Endothelial cell of umbilical vein (primary cell): ENCODE data around the gene PTPRT. TPM values are rescaled to one million over a fixed set of nuclear protein-coding genes. Genes with fewer than 3 reads are reported as not detected.

Experiments
- BruUV-seq: library from RNA; stranded (reverse); fragments of 400-500 nt; replicated peaks from 2 replicates; lab custom pipeline; 2021; lab: Mats Ljungman, UMichigan
- CTCF ChIA-PET: fragments of 300-600, 350-600 bp; sonication (Branson Sonifier 250); formaldehyde crosslinking; loops from one replicate; lab custom pipeline; 2021; ENCODE audit warnings: antibody characterized with exemption, inconsistent platforms; lab: Charles Lee
- POLR2A ChIA-PET: fragments of 300-600, 350-600 bp; sonication (Branson Sonifier 250); formaldehyde crosslinking; loops from one replicate; lab custom pipeline; 2021; ENCODE audit warnings: antibody characterized with exemption, inconsistent platforms; lab: Charles Lee
- DNase-seq: peaks from one replicate; pipeline ENCODE4 v3.0.0-alpha.2; 2011; ENCODE audit warnings: low read depth, low spot score
- FAIRE-seq: peaks from 2 replicates; lab custom pipeline; 2011; peaks lifted over from hg19 to GRCh38; lab: Jason Lieb, UNC
- H2AFZ ChIP-seq: 2 replicates; pipeline ENCODE4 v1.6.0; 2012; ENCODE audit warnings: low read depth, low read length, control low read depth, inconsistent platforms
- H3K27ac ChIP-seq: 2 replicates; pipeline ENCODE4 v1.5.1; 2011; ENCODE audit warnings: low read depth, mild to moderate bottlenecking, control low read depth, low read length, moderate library complexity; ENCODE audit not compliant: insufficient read depth
- H3K27me3 ChIP-seq, 2 experiments: 2 replicates each; pipeline versions ENCODE4 v1.6.0 to v1.6.1; 2011; ENCODE audit warnings: low read length in 2 of 2, mixed read lengths in 1 of 2; ENCODE audit not compliant: control insufficient read depth in 2 of 2, insufficient read depth in 2 of 2
- H3K36me3 ChIP-seq, 2 experiments: 2 replicates in 1 of 2; 3 replicates in 1 of 2; pipeline ENCODE4 v1.5.1; 2011; ENCODE audit warnings: low read length in 2 of 2, mild to moderate bottlenecking in 1 of 2, moderate library complexity in 1 of 2; ENCODE audit not compliant: control insufficient read depth in 2 of 2, insufficient read depth in 2 of 2; ENCODE audit errors: extremely low read depth in 1 of 2
- H3K4me1 ChIP-seq: 3 replicates; pipeline ENCODE4 v1.5.1; 2011; ENCODE audit warnings: mild to moderate bottlenecking, low read length; ENCODE audit not compliant: control insufficient read depth, insufficient read depth; ENCODE audit errors: extremely low read depth
- H3K4me2 ChIP-seq: 2 replicates; pipeline ENCODE4 v1.6.1; 2011; ENCODE audit warnings: low read length, control low read depth, mixed read lengths; ENCODE audit not compliant: insufficient read depth
- H3K4me3 ChIP-seq, 3 experiments: fragments of 200-600 bp in 1 of 3; sonication (generic), shearing (Covaris generic) in 1 of 3; replicated peaks in 1 of 3; 2 replicates each; pipeline ENCODE4 v1.5.1; 2011 to 2016; ENCODE audit warnings: control low read depth in 3 of 3, low read length in 3 of 3, mild to moderate bottlenecking in 2 of 3, inconsistent platforms in 1 of 3, low read depth in 1 of 3, moderate library complexity in 1 of 3; ENCODE audit not compliant: insufficient read depth in 1 of 3
- H3K79me2 ChIP-seq: 2 replicates; pipeline ENCODE4 v1.6.0; 2012; ENCODE audit warnings: low read length, inconsistent platforms; ENCODE audit not compliant: control insufficient read depth, insufficient read depth
- H3K9ac ChIP-seq: replicated peaks from 2 replicates; pipeline ENCODE3; 2011; ENCODE audit warnings: low read length, control low read depth; ENCODE audit not compliant: insufficient read depth; ENCODE audit errors: extremely low read depth
- H3K9me1 ChIP-seq: replicated peaks from 3 replicates; pipeline ENCODE4 v1.6.0; 2011; ENCODE audit warnings: mild to moderate bottlenecking, low read length; ENCODE audit not compliant: control insufficient read depth, insufficient read depth; ENCODE audit errors: extremely low read depth
- H3K9me3 ChIP-seq: replicated peaks from 2 replicates; pipeline ENCODE4 v1.5.1; 2012; ENCODE audit warnings: low read length, inconsistent platforms; ENCODE audit not compliant: control insufficient read depth, insufficient read depth
- H4K20me1 ChIP-seq: replicated peaks from 2 replicates; pipeline ENCODE3; 2011; ENCODE audit warnings: mild to moderate bottlenecking, low read length; ENCODE audit not compliant: control insufficient read depth, insufficient read depth; ENCODE audit errors: extremely low read depth
- CTCF ChIP-seq, 2 donors: IDR thresholded peaks; 1 replicate in 1 of 2; 2 replicates in 1 of 2; pipeline ENCODE4 v1.5.1; 2011; ENCODE audit warnings: low read length in 2 of 2, mild to moderate bottlenecking in 2 of 2, moderate library complexity in 2 of 2, control low read depth in 1 of 2, inconsistent platforms in 1 of 2, low read depth in 1 of 2; ENCODE audit not compliant: insufficient read depth in 1 of 2; ENCODE audit errors: extremely low read depth in 1 of 2
- EZH2 ChIP-seq: IDR thresholded peaks from 2 replicates; pipeline ENCODE4 v1.6.1; 2012; ENCODE audit warnings: borderline replicate concordance, low read depth, mild to moderate bottlenecking, moderate library complexity, low read length, inconsistent platforms; ENCODE audit not compliant: severe bottlenecking
- FOS ChIP-seq: IDR thresholded peaks from 2 replicates; pipeline ENCODE4 v1.6.1; 2011; ENCODE audit warnings: mild to moderate bottlenecking, low read length, moderate library complexity, borderline replicate concordance; ENCODE audit not compliant: insufficient read depth
- GATA2 ChIP-seq: IDR thresholded peaks from 2 replicates; pipeline ENCODE4 v1.7.0; 2011; ENCODE audit warnings: low read depth, mild to moderate bottlenecking, moderate library complexity, mixed read lengths, low read length; ENCODE audit not compliant: insufficient read length, insufficient read depth
- JUN ChIP-seq: IDR thresholded peaks from 2 replicates; pipeline ENCODE4 v1.6.1; 2011; ENCODE audit warnings: borderline replicate concordance, low read depth; ENCODE audit not compliant: insufficient read length, insufficient read depth
- MAX ChIP-seq: IDR thresholded peaks from 2 replicates; pipeline ENCODE4 v1.6.1; 2011; ENCODE audit not compliant: insufficient read depth, insufficient read length
- MYC ChIP-seq: IDR thresholded peaks from one replicate; pipeline ENCODE4 v1.6.1; 2011; ENCODE audit warnings: mild to moderate bottlenecking, low read depth, low read length
- POLR2A ChIP-seq: IDR thresholded peaks from 2 replicates; pipeline ENCODE4 v1.6.1; 2012; ENCODE audit warnings: low read depth, mild to moderate bottlenecking, control low read depth, low read length
- POLR2AphosphoS5 ChIP-seq: IDR thresholded peaks from 2 replicates; pipeline ENCODE4 v1.6.1; 2012; ENCODE audit warnings: low read depth, mild to moderate bottlenecking, control low read depth, low read length, moderate library complexity; ENCODE audit not compliant: insufficient read depth
- dilution Hi-C: fragments of 300-500 bp; cut with MboI; formaldehyde crosslinking; loops from one replicate; pipeline ENCODE4 v1.15.0; 2019; ENCODE audit warnings: low sequenced_read_pairs; ENCODE audit not compliant: extremely low pct_ligation_motif_present
- intact Hi-C: fragments of 100-400 bp; cut with micrococcal nuclease; formaldehyde crosslinking; loops from one replicate; pipeline ENCODE4 v1.10.0; 2022
- polyA plus RNA-seq, 4 experiments: library from polyadenylated mRNA; depleted of rRNA in 3 of 4; stranded (reverse) in 3 of 4; unstranded in 1 of 4; fragments of >200 nt; gene quantifications; 2 replicates each; pipeline versions ENCODE4 v1.2.1 to v1.2.3, GENCODE V29; 2011 to 2012; ENCODE audit warnings: missing spikeins in 1 of 4
- total RNA-seq: library from RNA; stranded (reverse); gene quantifications from 2 replicates; pipeline ENCODE4 v1.2.3, GENCODE V29; 2021

Gene PTPRT
- total and polyA plus RNA-seq, 2 donors (not counting 3 experiments of a cell fraction or from before 2014, with no cell fraction given): not detected

GRCh38 chr20:42678895-42679294 is 510.8 kb downstream of the PTPRT start:
- DNase-seq (no peak), FAIRE-seq (no peak)
- H2AFZ ChIP-seq: no peak overlapping the region
- no peaks in the 10 kb centered on the region for H3K4me1 ChIP-seq
- H3K36me3 ChIP-seq: no peaks in the 10 kb centered on the region
- BruUV-seq: no TSS peak
- no peak overlapping the region for H3K27ac ChIP-seq
- dilution Hi-C loops: no loop called here
- H3K4me3 ChIP-seq: no peak overlapping the region
- no peak overlapping the region for H3K4me2 ChIP-seq
- H3K9ac ChIP-seq: no peak overlapping the region
- POLR2A ChIA-PET: no interaction called here
- no peak for TF ChIP-seq POLR2AphosphoS5
- TF ChIP-seq MYC: no peak
- TF ChIP-seq EZH2: no peak
- TF ChIP-seq FOS: no peak
- no peak for TF ChIP-seq JUN
- no peak for TF ChIP-seq CTCF (IDR thresholded peaks at IDR 0.05; ENCODE audit: extremely low read depth in 1 of 2, insufficient read depth in 1 of 2, low read depth in 1 of 2, low read length in 2 of 2)
- no peak for TF ChIP-seq POLR2A
- TF ChIP-seq MAX: no peak
- no peak for TF ChIP-seq GATA2
- H3K9me1 ChIP-seq: no peaks in the 10 kb centered on the region
- no peaks in the 10 kb centered on the region for H3K27me3 ChIP-seq
- CTCF ChIA-PET: no interaction called here
- intact Hi-C loops: no loop called here
- H3K9me3 ChIP-seq: peaks cover 4% of the 10 kb centered on the region
- no peaks in the 10 kb centered on the region for H3K79me2 ChIP-seq
- no peaks in the 10 kb centered on the region for H4K20me1 ChIP-seq
